ENCODE data around the gene AQP5.

Gene AQP5

DNA sequence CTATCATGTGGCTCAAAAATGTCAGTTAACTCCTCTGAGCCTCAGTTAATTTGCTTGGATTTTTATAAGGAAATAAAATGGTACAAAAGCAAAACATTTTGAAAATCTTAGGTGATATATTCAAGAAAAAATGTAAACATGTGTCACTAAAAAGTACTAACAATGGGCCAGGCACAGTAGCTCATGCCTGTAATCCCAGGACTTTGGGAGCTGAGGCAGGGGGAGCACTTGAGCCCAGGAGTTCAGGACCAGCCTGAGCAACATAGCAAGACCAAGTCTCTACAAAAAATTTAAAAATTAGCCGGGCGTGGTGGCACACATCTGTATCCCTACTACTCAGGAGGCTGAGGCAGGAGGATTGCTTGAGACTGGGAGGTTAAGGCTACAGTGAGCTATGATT lies 36.8 kb downstream of the AQP5 start:
- H3K27ac ChIP-seq, result no peak overlapping the region
- TF ChIP-seq, protein P1, sequence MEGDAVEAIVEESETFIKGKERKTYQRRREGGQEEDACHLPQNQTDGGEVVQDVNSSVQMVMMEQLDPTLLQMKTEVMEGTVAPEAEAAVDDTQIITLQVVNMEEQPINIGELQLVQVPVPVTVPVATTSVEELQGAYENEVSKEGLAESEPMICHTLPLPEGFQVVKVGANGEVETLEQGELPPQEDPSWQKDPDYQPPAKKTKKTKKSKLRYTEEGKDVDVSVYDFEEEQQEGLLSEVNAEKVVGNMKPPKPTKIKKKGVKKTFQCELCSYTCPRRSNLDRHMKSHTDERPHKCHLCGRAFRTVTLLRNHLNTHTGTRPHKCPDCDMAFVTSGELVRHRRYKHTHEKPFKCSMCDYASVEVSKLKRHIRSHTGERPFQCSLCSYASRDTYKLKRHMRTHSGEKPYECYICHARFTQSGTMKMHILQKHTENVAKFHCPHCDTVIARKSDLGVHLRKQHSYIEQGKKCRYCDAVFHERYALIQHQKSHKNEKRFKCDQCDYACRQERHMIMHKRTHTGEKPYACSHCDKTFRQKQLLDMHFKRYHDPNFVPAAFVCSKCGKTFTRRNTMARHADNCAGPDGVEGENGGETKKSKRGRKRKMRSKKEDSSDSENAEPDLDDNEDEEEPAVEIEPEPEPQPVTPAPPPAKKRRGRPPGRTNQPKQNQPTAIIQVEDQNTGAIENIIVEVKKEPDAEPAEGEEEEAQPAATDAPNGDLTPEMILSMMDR (conservative IDR thresholded peaks at IDR 0.05), result no peak
- no peak for TF ChIP-seq ZFX (IDR thresholded peaks at IDR 0.05)

DNA sequence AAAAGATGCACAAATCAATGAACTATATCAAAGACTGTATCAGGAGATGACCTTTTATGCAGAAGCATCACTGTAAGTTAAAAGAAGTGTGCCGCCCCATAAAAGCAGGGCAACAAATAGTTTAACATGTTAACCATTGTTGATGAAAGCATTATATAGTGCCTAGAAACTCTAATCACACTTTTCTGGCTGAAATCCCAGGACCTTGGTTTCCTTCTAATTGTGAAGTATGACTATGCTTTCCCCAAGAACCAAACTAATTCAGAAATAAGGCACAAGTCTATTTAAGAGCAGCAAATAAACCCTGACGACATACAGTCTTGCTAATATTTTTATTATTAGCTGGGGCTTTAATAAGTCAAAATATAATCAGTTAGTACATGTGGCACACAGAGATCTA lies 41.9 kb downstream of the AQP5 start:
- no peak overlapping the region for H3K27ac ChIP-seq
- TF ChIP-seq, protein P1 (conservative IDR thresholded peaks at IDR 0.05), result no peak
- no peak for TF ChIP-seq ZFX (IDR thresholded peaks at IDR 0.05)

DNA sequence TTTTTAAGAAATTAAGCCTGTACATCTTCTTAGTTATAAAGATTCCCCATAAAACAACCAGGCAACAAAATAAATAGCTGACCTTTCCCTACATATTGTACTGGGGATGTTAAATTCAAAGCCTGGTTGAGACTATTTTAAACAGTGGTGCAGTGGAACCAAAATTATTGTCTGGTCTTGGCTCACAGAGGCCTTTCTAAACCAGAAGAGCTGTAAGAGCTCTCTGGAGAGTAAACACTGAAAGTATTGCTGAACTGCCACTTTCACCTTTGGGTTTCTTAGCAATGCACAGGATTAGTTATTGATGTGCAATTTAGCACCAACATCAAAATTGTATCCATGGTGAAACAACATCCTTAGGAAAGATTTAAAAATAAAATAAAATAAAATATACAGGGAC lies 43.0 kb downstream of the AQP5 start:
- no peak overlapping the region for H3K27ac ChIP-seq
- no peak for TF ChIP-seq ZFX (IDR thresholded peaks at IDR 0.05)
- TF ChIP-seq, protein P1 (conservative IDR thresholded peaks at IDR 0.05), result no peak

DNA sequence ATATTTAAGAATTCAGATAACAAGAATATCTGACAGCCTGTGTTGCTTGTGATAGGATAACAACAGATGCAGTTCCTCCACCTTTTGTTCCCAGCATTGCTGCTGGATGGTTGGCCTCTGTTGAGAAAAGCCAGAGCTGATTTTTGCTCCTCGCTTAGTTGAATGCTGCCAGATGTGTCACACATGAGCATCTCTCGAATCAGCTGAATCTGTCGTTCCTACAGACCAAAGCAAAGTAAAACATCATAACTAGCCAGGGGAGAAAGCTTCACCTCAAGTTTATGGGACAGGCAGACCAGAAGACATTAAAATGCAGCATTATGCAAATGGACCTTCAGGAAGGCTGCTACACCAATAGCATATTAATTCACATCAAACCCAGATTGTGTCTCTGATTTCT lies 43.5 kb downstream of the AQP5 start:
- TF ChIP-seq, protein P1 (conservative IDR thresholded peaks at IDR 0.05), result no peak
- no peak for TF ChIP-seq ZFX (IDR thresholded peaks at IDR 0.05)
- H3K27ac ChIP-seq, result no peak overlapping the region

DNA sequence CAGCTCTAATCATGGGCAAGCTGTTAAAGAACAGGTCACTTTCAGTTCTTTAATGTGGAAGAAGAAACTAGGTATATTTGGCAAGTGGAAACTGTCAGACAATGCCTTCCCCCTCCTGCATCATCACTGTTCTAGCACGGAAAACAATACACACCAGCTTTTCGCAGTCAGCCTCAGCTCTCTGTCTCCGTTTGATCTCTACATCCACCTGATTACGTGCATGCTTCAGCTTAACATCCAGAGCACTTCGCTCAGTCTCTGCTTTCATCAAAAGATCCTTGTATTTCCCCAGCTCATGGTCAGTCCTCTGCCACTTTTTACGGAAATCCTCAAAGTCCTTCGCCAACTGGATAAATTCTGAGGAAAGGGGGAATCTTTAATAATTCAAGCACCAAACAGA lies 44.6 kb downstream of the AQP5 start:
- H3K27ac ChIP-seq, result no peak overlapping the region
- TF ChIP-seq, protein P1 (conservative IDR thresholded peaks at IDR 0.05), result no peak
- no peak for TF ChIP-seq ZFX (IDR thresholded peaks at IDR 0.05)

DNA sequence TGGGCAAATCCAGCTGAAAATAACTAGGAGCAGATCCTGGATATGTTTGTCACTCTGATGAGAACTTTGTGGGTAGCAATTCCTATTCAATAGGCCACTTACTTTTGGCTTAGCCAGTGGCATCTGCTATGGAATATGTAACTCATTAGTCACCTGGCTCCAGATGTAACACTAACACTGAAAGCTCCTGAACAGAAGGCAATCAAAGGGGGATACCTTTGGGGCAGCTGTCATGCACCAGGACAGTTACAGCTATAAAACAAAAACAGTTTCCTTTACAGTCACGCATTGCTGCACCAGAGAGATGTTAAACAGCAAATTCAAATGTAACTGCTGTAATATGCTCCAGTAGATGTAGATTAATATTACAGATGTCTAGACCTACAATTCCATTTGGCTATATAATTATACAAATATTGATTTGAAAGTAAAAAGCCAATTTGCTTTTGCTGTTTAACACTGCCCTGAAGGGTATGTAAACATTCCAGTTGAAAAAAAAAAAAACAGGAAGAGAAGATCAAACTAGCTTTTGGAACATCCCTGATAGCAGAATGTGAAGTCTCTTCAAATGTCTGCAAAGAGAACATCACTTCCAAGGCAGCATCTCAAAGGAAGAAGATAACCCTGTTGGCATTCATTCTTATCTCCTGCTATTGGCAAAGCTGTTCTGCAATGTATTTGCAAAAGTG lies 45.2 kb downstream of the AQP5 start:
- no peak overlapping the region for H3K27ac ChIP-seq
- TF ChIP-seq ZFX (IDR thresholded peaks at IDR 0.05), result no peak
- TF ChIP-seq, protein P1 (conservative IDR thresholded peaks at IDR 0.05), result no peak

DNA sequence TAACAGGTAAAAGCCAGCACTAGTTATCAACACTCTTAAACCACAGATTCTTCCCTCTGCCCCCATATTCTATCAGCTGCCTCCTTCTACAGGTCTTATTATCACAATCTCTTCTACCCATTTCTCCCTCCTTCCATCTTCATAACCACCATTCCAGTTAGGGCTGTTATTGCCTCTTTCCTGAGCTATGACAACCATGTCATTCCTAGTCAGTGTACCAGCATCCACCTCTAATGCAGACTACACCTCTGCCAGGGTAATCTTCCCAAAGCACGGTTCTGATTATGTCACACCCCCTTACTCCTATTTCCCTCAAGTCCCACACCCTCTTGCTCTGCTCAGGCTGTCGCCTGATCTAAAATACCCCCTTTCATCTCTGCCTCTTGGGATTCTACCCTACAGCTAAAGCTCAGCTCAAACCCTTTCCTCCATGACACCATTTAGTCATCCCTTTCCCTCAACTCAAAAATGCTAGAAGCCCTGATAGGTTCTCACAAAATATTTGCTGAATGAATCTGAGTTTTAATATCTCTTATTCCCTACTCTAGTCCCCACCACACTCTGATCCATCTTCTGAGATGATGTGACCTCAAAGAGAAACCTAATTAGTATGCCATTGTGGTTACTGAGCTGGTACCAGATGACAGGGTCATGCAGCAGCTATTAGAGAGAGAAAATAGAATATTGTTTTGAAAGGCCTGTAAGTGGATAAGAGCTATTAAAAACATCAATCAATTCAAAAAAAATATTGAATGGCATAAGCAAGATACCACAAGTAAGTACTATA lies 51.9 kb downstream of the AQP5 start:
- H3K27ac ChIP-seq, result no peak overlapping the region
- TF ChIP-seq ZFX (IDR thresholded peaks at IDR 0.05), result no peak
- TF ChIP-seq, protein P1 (conservative IDR thresholded peaks at IDR 0.05), result no peak

All from C4-2B (cell line).